T-helper 22 cell (primary cell): ENCODE measurements around the gene SDCCAG8.

Source experiments
- DNase-seq: peaks from one replicate; pipeline ENCODE4 v3.0.0-alpha.2; 2020; ENCODE audit warnings: low read depth

SDCCAG8 gene

GRCh38 chr1:243254233-243254926 lies 1.5 kb upstream of the SDCCAG8 start:
- DNase-seq, result peak; percentile 54

GRCh38 chr1:243254927-243255790 lies 682 bp upstream of the SDCCAG8 start, which contains the start of gene CEP170:
CEP170 (minus strand) TSS chr1:243255281; CDS start chr1:243225280, 30,001 bp downstream.
- DNase-seq, result peak; percentile 86

- DNase-seq, result no peak
Measured at GRCh38 chr1:243256590-243256989, 749 bp downstream of the SDCCAG8 start.

GRCh38 chr1:243257189-243257588 lies 1.3 kb downstream of the SDCCAG8 start:
- DNase-seq, result no peak

- DNase-seq, result no peak
Measured at GRCh38 chr1:243258731-243259130, 2.9 kb downstream of the SDCCAG8 start.

- no peak for DNase-seq
Measured at GRCh38 chr1:243260221-243260880, 4.5 kb downstream of the SDCCAG8 start.

GRCh38 chr1:243261390-243261789 lies 5.5 kb downstream of the SDCCAG8 start:
- no peak for DNase-seq

GRCh38 chr1:243264717-243265116 lies 8.9 kb downstream of the SDCCAG8 start:
- no peak for DNase-seq

- no peak for DNase-seq
Measured at GRCh38 chr1:243266231-243266630, 10.4 kb downstream of the SDCCAG8 start.

GRCh38 chr1:243267471-243267880 lies 11.6 kb downstream of the SDCCAG8 start:
- DNase-seq, result no peak

GRCh38 chr1:243267914-243268653 lies 12.2 kb downstream of the SDCCAG8 start:
- DNase-seq, result no peak

- DNase-seq, result no peak
Measured at GRCh38 chr1:243268751-243269460, 13.1 kb downstream of the SDCCAG8 start.

- no peak for DNase-seq
Measured at GRCh38 chr1:243269461-243269801, 13.6 kb downstream of the SDCCAG8 start.

- no peak for DNase-seq
Measured at GRCh38 chr1:243270097-243270864, 14.4 kb downstream of the SDCCAG8 start.

- no peak for DNase-seq
Measured at GRCh38 chr1:243271996-243272395, 16.2 kb downstream of the SDCCAG8 start.

- no peak for DNase-seq
Measured at GRCh38 chr1:243272401-243272800, 16.6 kb downstream of the SDCCAG8 start.

GRCh38 chr1:243273506-243273905 lies 17.7 kb downstream of the SDCCAG8 start:
- no peak for DNase-seq

- DNase-seq, result no peak
Measured at GRCh38 chr1:243273945-243274344, 18.1 kb downstream of the SDCCAG8 start.

GRCh38 chr1:243275316-243275715 lies 19.5 kb downstream of the SDCCAG8 start:
- no peak for DNase-seq

- no peak for DNase-seq
Measured at GRCh38 chr1:243280571-243281129, 24.8 kb downstream of the SDCCAG8 start.
